HuH-7 (cell line): ENCODE measurements around the gene ZNF576.
"Not testable (repeated sequence)": the region's sequence is repeated elsewhere in the genome, so short reads cannot be mapped to it uniquely, and the experiment has no call there.

Experiments
- DNase-seq: peaks from one replicate; pipeline ENCODE4 v3.0.0; 2011; ENCODE audit warnings: low spot score

The ZNF576 gene

DNA sequence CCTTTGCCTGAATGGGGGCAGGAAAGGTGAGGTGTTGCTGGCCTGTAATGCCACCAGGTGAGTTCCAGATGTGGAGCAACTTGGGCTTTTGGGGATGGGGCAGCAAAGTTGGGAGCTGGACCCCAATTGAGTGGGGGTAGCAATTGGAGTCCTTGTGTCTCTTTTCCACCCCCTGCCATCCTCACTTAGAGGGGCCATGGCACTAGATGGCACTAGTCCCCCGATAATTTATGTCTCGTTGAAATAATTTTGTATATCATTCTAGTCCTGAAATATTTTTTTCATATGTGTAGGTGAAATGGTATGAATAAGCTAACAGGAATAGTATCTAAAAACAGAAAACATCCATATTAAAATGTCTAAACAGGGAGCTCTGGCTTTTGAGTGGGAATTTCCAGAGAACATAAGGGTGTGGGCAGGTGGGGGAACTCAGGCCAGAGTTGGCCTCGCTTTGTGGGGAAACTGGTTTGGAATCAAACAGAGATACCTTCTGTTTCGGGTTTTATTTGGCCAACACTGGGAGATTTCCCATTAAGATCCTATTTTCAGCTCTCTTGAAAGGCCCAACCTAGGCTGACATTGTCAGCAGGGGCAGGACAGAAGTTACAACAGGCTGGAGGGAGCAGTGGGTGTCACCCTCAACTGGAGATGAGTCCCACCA is 3.4 kb downstream of the ZNF576 start:
- no peak for DNase-seq

DNA sequence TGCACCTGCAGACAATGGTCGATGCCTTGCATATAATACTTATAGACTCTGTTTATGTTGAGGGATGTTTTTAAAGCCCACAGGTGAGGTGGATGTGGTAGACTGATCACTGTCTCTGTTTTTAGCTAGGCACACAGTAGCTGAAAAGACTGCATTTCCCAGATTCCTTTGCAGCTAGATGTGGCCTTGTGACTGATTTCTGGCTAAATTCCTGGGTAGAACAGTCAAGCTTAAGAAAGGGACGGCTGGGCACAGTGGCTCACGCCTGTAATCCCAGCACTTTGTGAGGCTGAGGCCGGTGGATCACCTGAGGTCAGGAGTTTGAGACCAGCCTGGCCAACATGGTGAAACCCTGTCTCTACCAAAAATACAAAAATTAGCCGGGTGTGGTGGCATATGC is 3.9 kb downstream of the ZNF576 start:
- not testable (repeated sequence) for DNase-seq

DNA sequence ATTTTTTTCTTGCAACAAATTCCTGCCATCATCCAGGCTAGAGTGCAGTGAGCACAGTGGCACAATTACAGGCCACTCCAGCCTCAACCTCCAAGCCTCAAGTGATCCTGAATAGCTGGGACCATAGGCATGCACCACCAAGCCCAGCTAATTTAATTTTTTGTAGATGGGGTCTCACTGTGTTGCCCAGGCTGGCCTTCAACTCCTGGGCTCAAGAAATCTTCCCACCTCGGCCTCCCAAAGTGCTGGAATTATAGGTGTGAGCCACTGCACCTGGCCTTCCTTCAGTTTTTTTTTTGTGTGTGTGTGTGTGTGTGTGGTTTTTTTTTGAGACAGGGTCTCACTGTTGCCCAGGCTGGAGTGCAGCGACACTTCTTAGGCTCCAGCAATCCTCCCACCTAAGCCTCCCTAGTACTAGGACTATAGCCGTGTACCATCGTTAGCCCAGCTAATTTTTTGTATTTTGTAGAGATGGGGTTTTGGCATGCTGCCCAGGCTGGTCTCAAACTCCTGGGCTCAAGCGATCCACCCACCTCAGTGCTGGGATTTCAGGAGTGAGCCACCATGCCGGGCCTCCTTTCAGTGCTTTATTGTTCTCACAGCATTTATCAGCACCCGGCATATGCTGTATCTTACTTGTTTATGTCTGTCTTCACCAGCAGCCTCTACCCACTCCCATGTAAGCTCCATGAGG is 9.6 kb downstream of the ZNF576 start:
- DNase-seq, result no peak

DNA sequence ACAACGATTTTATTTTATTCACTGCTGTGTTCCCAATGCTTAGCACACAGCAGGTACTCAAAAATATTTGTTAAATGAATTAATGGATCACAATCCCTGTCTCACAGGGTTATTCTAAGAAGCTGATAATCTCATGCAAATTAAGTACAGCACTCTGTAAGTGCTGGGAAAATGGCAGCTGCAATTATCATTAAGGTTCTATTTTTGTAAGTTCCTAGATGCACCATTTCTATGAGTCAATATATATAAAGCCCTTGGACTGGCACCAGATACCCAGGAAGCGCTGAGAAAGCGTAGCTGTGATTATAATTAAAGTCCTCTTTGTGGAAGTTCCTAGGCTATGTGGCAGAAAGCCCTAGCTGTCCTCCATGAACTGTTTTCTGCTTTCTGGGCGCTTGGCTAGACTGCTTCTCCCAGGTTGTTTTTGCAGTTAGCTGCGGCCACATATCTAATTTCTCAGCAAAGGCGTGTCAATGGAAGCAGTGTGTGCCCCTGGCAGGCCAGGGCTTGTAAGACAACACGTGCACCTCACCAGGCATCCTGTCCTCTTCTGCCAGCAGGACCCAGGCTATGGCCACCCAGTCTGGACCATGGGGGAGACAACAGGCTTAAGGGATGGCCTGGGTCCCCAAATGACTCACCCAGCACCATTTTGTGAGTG is 10.3 kb downstream of the ZNF576 start:
- DNase-seq, result no peak

DNA sequence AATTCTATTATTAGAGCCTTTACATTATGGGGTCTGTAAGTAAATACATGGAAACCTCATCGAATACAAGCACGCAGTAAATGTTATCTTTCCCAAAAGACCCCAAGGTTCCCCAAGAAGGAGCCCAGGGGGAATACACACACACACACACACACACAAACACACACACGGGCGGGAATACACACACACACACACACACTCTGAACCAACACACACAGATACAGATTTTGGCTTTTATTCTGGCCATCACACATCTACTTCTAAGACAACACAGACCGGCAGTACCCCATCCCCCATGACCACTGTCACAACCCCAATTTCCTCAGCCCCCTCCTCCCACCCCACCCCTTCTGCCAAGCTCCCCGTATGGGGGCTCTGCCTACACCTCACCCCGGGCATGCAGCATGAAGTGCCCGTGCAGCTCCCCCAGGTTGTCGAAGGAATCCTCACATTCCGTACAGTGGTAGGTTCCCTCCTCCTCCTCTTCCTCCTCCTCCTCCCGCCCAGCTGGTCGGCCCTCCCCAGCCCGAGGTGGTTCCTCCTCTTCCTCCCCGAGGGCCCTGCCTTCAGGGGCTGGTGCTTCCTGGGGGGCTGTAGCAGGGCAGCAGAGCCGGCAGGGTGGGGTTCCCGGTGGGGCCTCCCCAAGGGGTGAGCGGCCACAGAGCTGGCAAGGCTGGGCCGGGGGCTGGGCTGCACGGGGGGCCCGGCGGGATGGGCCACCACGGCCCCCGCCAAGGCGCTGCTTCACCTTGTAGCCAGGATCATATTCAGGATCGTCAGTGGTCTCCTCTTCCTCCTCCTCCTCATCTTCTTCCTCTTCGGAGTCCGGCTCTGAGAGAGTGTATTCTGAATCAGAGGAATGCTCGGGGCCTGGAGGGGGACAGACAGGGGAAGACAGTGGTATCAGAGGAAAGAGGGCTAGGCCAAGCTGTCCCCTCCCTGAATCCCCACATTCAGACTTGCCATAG is 11.1 kb downstream of the ZNF576 start:
- no peak for DNase-seq

DNA sequence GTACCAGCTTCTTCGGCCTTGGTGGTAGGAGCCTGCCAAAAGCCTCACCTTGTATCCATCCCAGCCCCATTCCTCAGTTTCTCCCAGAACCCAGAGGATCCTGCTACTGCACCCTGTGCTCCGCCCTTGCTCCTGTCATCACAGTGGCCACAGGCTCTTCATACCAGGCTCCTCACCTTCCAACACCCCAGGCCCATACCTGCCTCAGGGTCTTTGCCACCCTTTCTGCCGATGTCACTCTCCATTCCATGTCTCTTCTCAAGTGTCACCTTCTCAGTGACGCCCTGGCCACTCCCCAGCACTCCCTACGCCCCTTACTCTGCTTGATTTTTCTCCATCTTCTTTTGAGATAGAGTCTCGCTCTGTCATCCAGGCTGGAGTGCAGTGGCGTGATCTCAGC is 13.5 kb downstream of the ZNF576 start:
- no peak for DNase-seq

DNA sequence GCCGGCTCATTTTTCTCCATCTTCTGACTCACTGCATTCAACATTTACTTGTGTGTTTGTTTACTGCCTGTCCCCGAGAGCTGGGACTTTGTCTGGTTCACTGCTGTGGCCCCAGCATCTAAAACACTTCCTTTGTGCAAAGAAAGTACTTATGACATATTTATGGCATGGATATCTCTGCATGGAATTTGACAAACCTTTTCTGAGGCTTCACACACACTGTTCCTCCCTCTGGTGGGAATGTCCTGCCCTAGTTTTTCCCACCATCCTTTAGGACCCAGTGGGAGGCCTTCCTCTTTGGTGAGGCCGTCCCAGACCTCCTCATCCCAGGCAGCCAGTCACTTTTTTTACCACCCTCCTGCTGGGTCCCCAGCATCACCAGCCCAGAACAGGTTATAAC is 14.1 kb downstream of the ZNF576 start:
- no peak for DNase-seq

DNA sequence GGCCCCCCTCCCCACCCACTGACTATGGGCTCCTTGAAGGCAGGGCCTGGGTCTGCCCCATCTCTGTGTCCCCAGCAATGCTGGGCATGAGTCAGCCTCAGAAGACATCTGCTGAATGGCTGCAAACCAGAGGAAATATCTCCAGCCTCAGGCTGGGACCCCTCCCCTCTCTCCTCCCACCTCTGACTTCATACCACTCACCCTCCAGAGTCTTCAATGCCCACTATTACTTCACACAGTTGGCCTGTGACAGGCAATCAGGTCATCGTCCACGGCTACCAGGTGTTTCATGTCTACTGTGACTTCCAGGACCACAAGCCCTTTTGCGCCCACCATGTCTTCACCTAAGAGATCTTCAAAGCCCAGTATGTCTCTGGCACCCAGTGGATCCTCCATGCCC is 15.4 kb downstream of the ZNF576 start, which contains the start of gene SRRM5:
Gene SRRM5, plus strand, starts transcription at position 301 of the 400 bp plus-strand sequence. Its CDS starts 34 bp downstream, at position 335.
- DNase-seq, result no peak

DNA sequence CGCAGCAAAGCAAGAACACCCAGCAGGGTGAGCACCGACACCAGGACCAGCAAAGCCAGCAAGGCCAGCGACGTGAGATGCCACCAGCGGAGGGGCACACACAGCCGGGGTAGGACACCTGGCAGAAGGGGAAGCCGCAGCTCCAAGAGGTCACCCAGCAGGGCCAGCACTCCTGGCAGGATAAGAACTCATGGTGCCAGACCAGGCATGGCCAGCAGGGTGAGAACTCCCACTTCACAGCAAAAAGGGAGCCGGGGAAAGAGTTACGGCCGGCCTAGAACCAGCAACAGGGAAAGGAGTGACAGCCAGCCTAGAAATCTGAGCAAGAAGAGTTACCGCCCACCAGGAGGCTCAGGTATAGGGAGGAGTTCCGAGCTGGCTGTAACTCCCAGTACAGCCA is 16.0 kb downstream of the ZNF576 start:
- no peak for DNase-seq

DNA sequence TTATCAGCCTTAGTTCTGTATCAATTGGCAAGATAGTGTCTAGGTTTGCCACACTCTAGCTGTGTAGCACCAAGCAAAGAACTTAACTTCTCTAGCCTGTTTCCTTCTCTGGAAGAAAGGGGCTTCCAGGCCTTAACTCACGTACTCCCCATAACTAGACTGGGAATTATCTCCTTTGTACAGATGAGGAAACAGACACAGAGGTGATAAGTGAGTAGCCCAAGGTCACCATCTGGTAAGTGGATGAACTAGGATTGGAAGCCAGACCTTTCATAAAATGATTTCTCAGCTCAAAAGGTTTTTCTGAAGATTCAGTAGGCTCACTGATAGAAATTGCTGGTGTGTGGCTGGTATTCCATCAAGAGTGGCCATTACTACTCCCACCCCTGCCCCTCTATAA is 19.9 kb downstream of the ZNF576 start:
- no peak for DNase-seq

DNA sequence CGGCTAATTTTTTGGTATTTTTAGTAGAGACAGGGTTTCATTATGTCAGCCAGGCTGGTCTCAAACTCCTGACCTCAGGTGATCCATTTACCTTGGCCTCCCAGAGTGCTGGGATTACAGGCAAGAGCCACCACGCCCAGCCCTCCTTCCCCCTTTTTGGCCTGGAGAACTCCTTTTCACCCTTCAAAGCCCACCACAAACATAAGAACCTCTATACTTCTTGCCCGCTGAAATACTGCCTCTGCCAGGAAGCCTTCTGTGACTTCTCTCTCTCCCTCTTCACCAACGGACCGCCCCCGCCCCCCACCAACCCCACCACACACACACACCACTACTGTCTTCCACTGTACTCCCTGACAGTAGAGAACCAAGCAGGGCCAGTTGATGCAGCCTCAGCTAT is 20.6 kb downstream of the ZNF576 start:
- no peak for DNase-seq

DNA sequence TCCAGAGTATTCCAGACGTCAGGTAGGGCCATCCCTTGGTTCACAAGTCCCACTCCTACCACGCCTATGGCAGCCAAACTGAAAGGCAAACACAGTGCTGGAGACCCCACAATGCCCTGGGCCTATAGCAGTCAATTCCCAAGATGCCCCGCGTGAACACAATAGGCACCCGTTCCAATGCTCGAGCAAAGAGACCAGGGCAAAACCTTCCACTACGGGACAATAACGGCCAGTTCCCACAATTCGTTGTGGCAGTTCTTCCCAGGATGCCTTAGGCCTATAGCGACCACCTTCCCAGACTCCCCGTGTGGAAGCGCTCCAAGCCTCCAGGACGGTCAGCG is 22.5 kb downstream of the ZNF576 start:
- peak; percentile 82 for DNase-seq

DNA sequence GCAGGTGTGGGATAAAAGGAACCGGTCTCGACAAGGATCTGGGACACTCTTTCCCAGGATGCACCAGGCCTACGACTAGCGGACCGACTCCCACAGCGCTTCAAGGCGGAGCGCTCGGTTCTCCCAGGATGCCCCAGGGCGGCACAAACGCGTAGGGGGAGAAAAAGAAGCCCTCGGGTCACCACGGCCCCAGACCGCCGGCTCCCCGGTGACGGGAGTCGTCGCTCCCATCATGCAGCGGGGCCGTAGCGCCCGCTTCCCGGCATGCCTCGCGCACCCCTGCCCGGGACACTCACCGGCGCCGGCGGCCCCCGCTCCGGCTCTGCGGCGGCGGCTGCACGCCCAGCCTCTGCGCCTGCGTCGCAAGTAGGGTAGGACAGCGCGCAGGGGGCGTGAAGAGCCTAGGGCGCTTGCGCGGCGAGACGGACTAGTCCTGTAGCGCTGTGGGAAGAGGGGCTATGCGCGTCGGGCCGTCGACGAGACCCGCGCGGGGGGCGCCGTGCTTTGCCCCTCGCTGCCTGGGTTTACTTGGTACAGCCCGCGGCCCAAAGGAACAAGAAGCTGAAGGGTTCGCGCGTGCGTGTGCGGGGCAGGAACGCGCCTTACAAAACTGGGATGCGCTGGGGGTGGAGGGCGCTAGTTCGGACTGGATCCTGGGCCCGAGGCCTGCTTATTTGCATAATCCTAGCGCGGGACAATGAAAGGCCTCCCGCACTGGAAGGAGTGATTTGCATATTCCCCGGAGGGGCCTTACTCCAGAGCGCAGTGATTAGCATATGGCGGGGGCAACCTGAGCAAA is 23.1 kb downstream of the ZNF576 start, which contains the start of gene ZNF428:
Gene ZNF428, minus strand, starts transcription at position 368 of the 799 bp plus-strand sequence. CDS start 5,325 bp downstream, outside the sequence.
- DNase-seq, result peak; percentile 96

DNA sequence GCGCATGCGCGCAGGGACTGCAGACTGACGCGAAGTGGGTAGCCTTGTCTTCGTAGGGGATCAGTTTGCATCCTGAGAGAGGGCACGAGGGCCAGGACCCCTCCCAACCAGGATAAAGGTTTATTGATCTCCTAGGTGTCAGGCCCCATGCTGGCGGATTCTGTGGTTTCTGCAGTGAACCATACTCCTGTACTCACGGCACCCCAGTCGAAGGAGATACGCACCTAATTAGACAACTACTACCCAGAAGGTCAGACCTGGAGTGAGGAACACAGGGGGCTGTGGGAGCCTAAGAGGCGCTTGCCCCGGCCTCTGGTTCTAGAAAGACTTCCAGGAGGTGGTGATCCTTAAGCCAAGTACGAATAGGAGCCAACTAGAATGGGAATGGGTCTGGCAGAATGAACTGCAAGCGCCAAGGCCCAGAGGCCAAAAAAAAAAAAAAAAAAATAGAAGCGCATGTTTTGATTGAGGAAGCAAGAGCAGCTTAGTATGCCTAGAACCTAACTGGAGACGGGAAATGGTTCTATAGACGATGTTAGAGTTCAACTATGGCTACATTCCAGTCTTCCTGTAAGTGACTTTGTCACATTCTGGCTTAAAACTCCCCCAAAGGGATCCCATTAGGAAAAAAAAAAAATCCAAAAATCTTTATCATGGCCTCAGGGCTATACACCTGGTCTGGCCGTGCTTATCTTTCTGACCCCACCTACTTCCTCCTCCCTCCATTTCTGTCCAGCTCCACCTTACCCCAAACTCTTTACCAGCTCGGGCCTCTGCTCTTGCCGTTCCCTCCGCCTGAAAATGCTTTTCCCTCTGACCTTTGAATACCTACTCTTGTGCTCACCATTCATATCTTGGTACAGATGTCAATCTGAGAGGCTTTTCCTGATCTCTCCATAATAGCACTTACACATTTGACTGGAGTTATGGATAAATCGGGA is 23.9 kb downstream of the ZNF576 start:
- DNase-seq, result no peak

DNA sequence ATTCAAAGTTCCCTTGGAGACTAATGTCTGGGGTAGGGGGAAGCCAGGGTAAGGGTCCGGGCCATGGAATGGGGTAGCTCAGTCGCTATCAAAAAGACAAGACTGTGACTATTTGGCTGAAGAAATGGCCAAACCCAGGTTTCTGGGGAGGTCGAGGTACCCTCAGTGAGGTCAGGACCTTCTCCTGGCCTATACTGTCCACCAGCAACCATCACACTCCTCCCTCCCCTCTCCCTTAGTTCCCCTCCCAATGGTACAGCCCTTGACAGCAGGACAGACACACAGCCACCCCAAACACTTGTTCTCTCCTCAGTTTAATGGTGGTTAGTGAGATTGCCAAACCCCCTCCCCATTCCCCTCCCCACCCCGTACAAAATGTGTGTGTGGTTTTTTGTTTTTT is 25.7 kb downstream of the ZNF576 start:
- no peak for DNase-seq

DNA sequence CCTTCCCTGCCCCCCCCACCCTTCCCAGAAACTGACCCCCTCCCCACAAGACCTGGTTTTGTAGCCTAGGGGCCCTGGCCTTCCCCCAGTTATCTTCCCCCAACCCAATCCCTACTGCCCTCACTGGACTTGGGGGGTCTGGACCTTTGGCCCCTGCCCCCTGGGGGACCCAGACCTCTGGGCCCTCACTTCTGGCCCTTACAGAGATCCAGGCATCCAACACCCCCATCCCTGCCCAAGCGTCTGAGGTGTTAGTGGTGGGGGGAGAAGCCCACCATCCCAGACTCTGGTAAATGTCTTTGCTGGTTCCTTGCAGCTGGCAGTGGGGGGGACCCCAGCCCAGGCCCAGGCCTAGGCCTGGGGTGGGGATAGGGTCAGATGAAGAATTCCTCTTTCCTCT is 26.6 kb downstream of the ZNF576 start:
- DNase-seq, result no peak

DNA sequence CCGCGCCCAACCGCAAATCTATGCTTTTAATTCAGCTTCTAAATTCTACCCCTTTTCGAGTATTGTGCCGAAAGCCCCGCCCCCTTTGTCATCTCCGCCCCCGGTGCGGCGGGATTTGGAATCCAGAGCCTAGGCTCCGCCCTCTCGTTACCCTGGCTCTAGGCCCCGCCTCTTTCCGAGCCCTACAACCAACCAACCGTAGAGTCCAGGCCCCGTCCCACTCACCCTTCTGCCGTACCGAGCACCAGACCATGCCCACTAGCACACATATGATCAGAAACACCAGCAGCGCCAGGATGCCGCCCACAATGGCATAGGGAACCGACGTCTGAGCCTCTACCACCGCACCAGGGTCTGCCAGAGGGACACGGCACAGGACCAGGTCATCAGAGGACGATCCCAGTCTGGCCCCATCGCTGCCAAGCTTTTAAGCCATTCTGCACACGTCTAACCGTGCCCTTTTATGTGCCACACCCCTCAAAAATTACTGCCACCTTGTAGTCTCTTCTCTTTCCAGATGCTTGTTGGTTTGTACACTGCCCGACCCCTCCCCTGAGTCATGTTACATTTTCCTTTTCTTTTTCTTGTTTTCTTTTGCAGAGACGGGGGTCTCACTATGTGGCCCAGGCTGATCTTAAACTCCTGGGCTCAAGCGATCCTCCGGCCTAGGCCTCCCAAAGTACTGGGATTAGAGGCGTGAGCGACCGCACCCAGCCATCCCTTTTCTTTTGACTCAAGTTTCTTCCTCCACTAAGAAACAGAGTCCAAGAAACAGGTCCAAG is 27.7 kb downstream of the ZNF576 start:
- DNase-seq, result no peak

DNA sequence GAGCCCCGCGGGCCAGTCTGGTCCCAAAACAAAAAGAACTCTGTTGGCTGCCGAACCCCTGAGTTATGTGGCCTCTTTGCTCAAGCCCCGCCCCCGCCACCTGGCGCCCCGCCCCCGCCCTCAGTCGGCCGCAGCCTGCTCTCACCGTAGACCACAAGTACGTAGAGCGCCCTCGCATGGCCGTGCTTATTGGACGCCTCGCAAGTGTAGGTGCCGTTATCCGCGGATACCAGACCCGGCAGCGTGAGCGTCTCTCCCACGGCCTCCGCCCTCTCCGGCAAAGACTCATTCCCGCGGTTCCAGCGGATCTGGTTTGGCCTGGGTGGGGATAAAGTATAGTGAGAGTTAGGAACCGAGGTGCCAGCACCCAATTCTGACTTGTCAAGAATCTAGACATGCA is 28.5 kb downstream of the ZNF576 start:
- no peak for DNase-seq

DNA sequence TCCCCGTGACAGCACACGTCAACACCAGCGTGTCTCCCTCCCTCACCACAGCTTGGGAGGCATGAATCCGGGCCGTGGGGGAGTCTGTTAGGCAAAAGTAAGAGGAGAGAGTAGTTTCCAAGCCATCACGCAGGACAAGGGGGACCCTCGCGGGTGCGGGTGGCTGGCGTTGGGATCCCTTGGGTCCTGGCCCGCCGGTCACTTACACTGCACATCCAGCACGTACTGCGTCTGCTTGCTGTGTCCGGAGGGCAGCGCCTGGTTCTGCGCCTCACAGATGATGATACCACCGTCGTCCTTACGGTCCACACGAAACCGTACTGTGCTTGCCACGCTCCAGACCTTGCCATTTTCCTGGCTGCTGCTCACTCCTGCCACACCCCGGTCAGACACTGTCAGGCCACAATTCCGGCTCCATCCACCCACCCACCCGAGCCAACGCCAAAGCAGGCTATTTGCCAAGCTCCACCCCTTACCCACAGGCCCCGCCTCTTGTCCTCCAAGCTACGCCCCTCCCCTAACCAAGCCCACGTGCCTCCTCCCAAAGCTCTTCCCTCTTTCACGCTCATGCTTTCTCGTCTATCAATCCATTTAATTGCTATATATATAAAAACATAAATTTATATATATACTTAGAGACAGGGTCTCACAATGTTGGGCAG is 29.7 kb downstream of the ZNF576 start:
- DNase-seq, result no peak
